ENCODE results near the gene ZKSCAN5. TPM values are rescaled to one million over a fixed set of nuclear protein-coding genes. Genes with fewer than 3 reads are reported as not detected.

The ZKSCAN5 gene
- total RNA-seq, 1 donor from 2014 or later, result 4.4 TPM

DNA sequence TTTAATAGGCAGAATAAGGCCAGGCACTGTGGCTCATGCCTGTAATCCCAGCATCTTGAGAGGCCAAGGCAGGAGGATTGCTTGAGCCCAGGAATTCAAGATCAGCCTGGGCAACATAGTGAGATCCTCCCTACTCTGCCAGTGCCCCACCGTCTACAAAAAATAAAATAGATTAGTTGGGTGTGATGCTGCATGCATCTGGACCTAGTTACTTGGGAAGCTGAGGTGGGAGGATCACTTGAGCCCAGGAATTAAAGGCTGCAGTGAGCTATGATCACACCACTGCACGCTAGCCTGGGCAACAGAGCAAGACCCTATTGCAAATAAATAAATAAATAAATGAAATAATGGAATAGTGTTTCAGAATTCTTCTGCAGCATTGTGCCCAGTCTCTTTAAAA lies 31.2 kb downstream of the ZKSCAN5 start:
- H3K9me3 ChIP-seq, result peaks cover 39 to 71% of the 10 kb centered on the region in 2 donors
- TF ChIP-seq, protein P1, sequence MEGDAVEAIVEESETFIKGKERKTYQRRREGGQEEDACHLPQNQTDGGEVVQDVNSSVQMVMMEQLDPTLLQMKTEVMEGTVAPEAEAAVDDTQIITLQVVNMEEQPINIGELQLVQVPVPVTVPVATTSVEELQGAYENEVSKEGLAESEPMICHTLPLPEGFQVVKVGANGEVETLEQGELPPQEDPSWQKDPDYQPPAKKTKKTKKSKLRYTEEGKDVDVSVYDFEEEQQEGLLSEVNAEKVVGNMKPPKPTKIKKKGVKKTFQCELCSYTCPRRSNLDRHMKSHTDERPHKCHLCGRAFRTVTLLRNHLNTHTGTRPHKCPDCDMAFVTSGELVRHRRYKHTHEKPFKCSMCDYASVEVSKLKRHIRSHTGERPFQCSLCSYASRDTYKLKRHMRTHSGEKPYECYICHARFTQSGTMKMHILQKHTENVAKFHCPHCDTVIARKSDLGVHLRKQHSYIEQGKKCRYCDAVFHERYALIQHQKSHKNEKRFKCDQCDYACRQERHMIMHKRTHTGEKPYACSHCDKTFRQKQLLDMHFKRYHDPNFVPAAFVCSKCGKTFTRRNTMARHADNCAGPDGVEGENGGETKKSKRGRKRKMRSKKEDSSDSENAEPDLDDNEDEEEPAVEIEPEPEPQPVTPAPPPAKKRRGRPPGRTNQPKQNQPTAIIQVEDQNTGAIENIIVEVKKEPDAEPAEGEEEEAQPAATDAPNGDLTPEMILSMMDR (IDR thresholded peaks at IDR 0.05), result no peak
- no peak overlapping the region for H3K27ac ChIP-seq
- no peaks in the 10 kb centered on the region for H3K4me1 ChIP-seq
- no peak for DNase-seq (ENCODE audit: low spot score in 2 of 2)
- H3K27me3 ChIP-seq, result no peaks in the 10 kb centered on the region
- H3K4me3 ChIP-seq, result no peak overlapping the region
- intact Hi-C loops (cut with DNase I), result no loop called here
- peaks cover 27 to 31% of the 10 kb centered on the region in 2 donors for H3K36me3 ChIP-seq

- intact Hi-C loops (cut with DNase I), result no loop called here
- Histone ChIP-seq H3K36me3 (peaks cover 0 to 4% of the 10 kb centered on the region in 2 donors), H3K9me3 (peaks cover 19 to 64% of the 10 kb centered on the region in 2 donors)
These were observed 34.9 kb downstream of the ZKSCAN5 start for GRCh38 chr7:99539213-99539811.

GRCh38 chr7:99540542-99540941 lies 36.1 kb downstream of the ZKSCAN5 start:
- TF ChIP-seq, protein P1 (IDR thresholded peaks at IDR 0.05), result no peak
- H3K27me3 ChIP-seq, result no peaks in the 10 kb centered on the region
- no peaks in the 10 kb centered on the region for H3K4me1 ChIP-seq
- H3K9me3 ChIP-seq, result peaks cover 16 to 59% of the 10 kb centered on the region in 2 donors
- DNase-seq (ENCODE audit: low spot score in 2 of 2), result no peak
- intact Hi-C loops (cut with DNase I), result no loop called here
- H3K36me3 ChIP-seq, result peaks cover 0 to 4% of the 10 kb centered on the region in 2 donors
- no peak overlapping the region for H3K27ac ChIP-seq
- H3K4me3 ChIP-seq, result no peak overlapping the region

More at GRCh38 chr7:99539213-99539811, 34.9 kb downstream of the ZKSCAN5 start:
- no peak overlapping the region for H3K4me3 ChIP-seq
- H3K27me3 ChIP-seq, result no peaks in the 10 kb centered on the region
- H3K27ac ChIP-seq, result no peak overlapping the region
- TF ChIP-seq, protein P1 (IDR thresholded peaks at IDR 0.05), result no peak
- no peaks in the 10 kb centered on the region for H3K4me1 ChIP-seq
- no peak for DNase-seq (ENCODE audit: low spot score in 2 of 2)

- intact Hi-C loops (cut with DNase I), result no loop called here
- peaks cover 16 to 53% of the 10 kb centered on the region in 2 donors for H3K9me3 ChIP-seq
- TF ChIP-seq, protein P1 (IDR thresholded peaks at IDR 0.05), result no peak
- DNase-seq (ENCODE audit: low spot score in 2 of 2), result no peak
- H3K4me3 ChIP-seq, result no peak overlapping the region
- H3K4me1 ChIP-seq, result no peaks in the 10 kb centered on the region
- no peak overlapping the region for H3K27ac ChIP-seq
- no peaks in the 10 kb centered on the region for H3K27me3 ChIP-seq
- H3K36me3 ChIP-seq, result peaks cover 0 to 4% of the 10 kb centered on the region in 2 donors
These were observed 36.8 kb downstream of the ZKSCAN5 start for GRCh38 chr7:99541212-99541611.

DNA sequence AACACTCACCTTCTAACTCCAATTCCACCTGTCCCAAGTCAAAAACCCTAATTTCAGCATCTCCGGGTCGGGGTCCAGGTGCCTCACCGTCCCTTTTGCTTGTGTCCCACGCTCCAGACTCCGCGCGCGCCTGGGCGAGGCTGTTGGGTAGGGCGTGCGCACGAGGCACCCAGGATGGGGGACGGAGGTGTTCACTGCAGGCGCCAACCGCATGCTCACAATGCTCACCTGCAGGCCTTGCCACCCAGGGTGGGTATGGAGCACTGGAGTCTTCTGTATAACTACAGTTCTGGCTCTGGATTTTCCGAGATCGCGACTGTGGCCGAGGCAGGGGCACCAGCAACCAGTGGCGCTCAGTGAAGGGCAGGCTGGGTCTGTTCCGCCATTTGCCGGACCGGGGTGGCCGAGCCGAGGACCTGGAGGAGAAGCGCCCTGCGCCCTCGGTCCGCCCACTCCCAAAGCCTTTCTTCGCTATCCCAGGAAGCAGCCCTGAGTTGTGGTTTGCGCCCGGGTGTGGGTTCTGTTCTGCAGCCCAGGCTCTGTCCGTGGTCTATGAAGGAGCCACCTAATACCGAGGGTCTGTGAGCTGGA lies 38.7 kb downstream of the ZKSCAN5 start:
- H3K9me3 ChIP-seq, result peaks cover 16 to 63% of the 10 kb centered on the region in 2 donors
- no peak overlapping the region for H3K4me3 ChIP-seq
- intact Hi-C loops (cut with DNase I), result no loop called here
- no peaks in the 10 kb centered on the region for H3K4me1 ChIP-seq
- no peaks in the 10 kb centered on the region for H3K27me3 ChIP-seq
- TF ChIP-seq, protein P1 (IDR thresholded peaks at IDR 0.05), result no peak
- no peak for DNase-seq (ENCODE audit: low spot score in 2 of 2)
- no peak overlapping the region for H3K27ac ChIP-seq
- peaks cover 9 to 14% of the 10 kb centered on the region in 2 donors for H3K36me3 ChIP-seq
